Ishikawa (cell line): ENCODE results near the gene SPATA6.

Experiments
- TAF1 ChIP-seq: IDR thresholded peaks from 2 replicates; pipeline ENCODE4 v1.6.1; 2012; ENCODE audit warnings: low read depth, mild to moderate bottlenecking
- TEAD4 ChIP-seq: IDR thresholded peaks from 2 replicates; pipeline ENCODE4 v1.6.1; 2012
- TF ChIP-seq, protein P1 (sequence below): IDR thresholded peaks from 2 replicates; pipeline ENCODE4 v1.6.1; 2012

DNA sequence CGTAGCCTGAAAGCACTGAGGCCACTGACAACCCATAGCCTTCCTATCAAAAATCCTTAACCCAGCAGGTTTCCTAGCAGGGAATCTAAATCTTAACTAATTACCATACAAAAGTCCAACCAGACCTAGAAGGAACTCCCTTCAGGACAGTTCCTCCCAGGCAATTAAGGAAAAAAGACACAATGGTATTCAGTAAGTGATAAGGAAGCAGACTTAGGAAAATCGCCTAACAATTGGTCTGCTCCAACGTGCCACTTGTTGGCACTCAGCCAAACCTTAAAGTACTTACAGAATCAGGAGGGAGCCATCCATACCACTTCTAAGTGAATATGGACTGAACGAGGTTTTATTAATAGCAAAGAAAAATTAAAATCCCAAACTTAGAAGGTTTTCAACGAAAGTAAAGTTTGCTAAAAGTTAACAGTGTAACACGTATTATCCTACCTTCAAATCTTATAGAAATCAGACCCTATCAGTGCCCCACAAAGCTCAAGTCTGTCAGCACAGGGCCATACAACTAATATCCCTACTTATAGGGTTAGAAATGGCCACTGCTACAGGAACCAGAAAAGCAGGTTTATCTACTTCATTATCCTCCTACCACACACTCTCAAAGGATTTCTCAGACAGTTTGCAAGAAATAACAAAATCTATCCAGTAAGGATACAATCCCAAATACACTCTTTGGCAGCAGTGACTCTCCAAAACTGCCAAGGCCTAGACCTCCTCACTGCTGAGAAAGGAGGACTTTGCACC, 29.0 kb downstream of the SPATA6 start:
- TF ChIP-seq TAF1 (no peak), TEAD4 (no peak)
- TF ChIP-seq, protein P1, sequence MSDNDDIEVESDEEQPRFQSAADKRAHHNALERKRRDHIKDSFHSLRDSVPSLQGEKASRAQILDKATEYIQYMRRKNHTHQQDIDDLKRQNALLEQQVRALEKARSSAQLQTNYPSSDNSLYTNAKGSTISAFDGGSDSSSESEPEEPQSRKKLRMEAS, result no peak
